PC-9 (cell line): ENCODE data around the gene PTPRR. TPM values are rescaled to one million over a fixed set of nuclear protein-coding genes. Genes with fewer than 3 reads are reported as not detected.
A peak's percentile ranks its signal among the peaks of the same experiment; 100 is the strongest.

Experiments used
- BruUV-seq: library from RNA; stranded (reverse); fragments of 400-500 nt; replicated peaks from 2 replicates; lab custom pipeline; 2021; lab: Mats Ljungman, UMichigan
- CTCF ChIA-PET: fragments of 300-600 bp; sonication (Branson Sonifier 250); formaldehyde crosslinking; loops from one replicate; lab custom pipeline; 2022; ENCODE audit warnings: antibody characterized with exemption; lab: Charles Lee
- POLR2A ChIA-PET: fragments of 300-600 bp; sonication (Branson Sonifier 250); formaldehyde crosslinking; loops from one replicate; lab custom pipeline; 2022; ENCODE audit warnings: antibody characterized with exemption; ENCODE audit not compliant: unreplicated experiment; lab: Charles Lee
- DNase-seq, 2 experiments: peaks; one replicate each; pipeline versions ENCODE4 v3.0.0 to v3.0.0-alpha.2; 2015 to 2022; ENCODE audit warnings: mixed read lengths in 1 of 2
- H2AFZ ChIP-seq: fragments of 200-600 bp; sonication (generic); 2 replicates; pipeline ENCODE4 v1.8.1; 2017; ENCODE audit warnings: antibody characterized with exemption
- H3F3A ChIP-seq: fragments of 200-600 bp; sonication (generic); 2 replicates; pipeline ENCODE4 v1.8.1; 2017; ENCODE audit warnings: antibody characterized with exemption, mild to moderate bottlenecking, low read depth; ENCODE audit not compliant: insufficient read depth
- H3K27ac ChIP-seq: fragments of 200-600 bp; sonication (generic); 2 replicates; pipeline ENCODE4 v1.6.1; 2016; ENCODE audit warnings: mixed run types
- H3K27me3 ChIP-seq: fragments of 200-600 bp; sonication (generic); 2 replicates; pipeline ENCODE4 v1.6.1; 2016; ENCODE audit warnings: low read depth, mixed run types; ENCODE audit not compliant: insufficient read depth
- H3K36me3 ChIP-seq: fragments of 200-600 bp; sonication (generic); 2 replicates; pipeline ENCODE4 v1.6.1; 2016; ENCODE audit warnings: low read depth, mixed run types
- H3K4me1 ChIP-seq: fragments of 200-600 bp; sonication (generic); replicated peaks from 2 replicates; pipeline ENCODE4 v1.6.1; 2016; ENCODE audit warnings: mixed run types; ENCODE audit not compliant: insufficient read depth
- H3K4me2 ChIP-seq: fragments of 200-600 bp; sonication (generic); 2 replicates; pipeline ENCODE4 v1.6.1; 2017; ENCODE audit warnings: mixed run types
- H3K4me3 ChIP-seq: fragments of 200-600 bp; sonication (generic); 2 replicates; pipeline ENCODE4 v1.6.1; 2016; ENCODE audit warnings: mixed run types
- H3K79me2 ChIP-seq: fragments of 200-600 bp; sonication (generic); 2 replicates; pipeline ENCODE4 v1.6.1; 2017; ENCODE audit warnings: low read depth, mixed run types
- H3K9me2 ChIP-seq: fragments of 200-600 bp; sonication (generic); 2 replicates; pipeline ENCODE4 v1.8.1; 2017; ENCODE audit warnings: mild to moderate bottlenecking; ENCODE audit not compliant: insufficient read depth
- H3K9me3 ChIP-seq: fragments of 200-600 bp; sonication (generic); 2 replicates; pipeline ENCODE4 v1.8.1; 2016; ENCODE audit warnings: low read depth; ENCODE audit not compliant: insufficient read depth
- H4K20me1 ChIP-seq: fragments of 200-600 bp; sonication (generic); 2 replicates; pipeline ENCODE4 v1.8.1; 2017; ENCODE audit not compliant: insufficient read depth
- EZH2 ChIP-seq: fragments of 200-600 bp; sonication (generic); IDR thresholded peaks from 2 replicates; pipeline ENCODE4 v1.8.0; 2017; ENCODE audit warnings: antibody characterized with exemption, low read depth
- intact Hi-C: fragments of 100-400 bp; cut with micrococcal nuclease; formaldehyde crosslinking; loops from one replicate; pipeline ENCODE4 v1.10.0; 2022; ENCODE audit not compliant: unreplicated experiment
- total RNA-seq: library from RNA; stranded (reverse); gene quantifications from 2 replicates; pipeline ENCODE4 v1.2.3, GENCODE V29; 2021
- TF ChIP-seq, protein P1 (sequence below): fragments of 200-600 bp; sonication (generic); conservative IDR thresholded peaks from 2 replicates; pipeline ENCODE4 v1.6.1; 2017; ENCODE audit warnings: mixed run types, antibody characterized with exemption, mild to moderate bottlenecking, moderate library complexity

The PTPRR gene
- total RNA-seq, 1 experiment from 2014 or later = 12.2 TPM

DNA sequence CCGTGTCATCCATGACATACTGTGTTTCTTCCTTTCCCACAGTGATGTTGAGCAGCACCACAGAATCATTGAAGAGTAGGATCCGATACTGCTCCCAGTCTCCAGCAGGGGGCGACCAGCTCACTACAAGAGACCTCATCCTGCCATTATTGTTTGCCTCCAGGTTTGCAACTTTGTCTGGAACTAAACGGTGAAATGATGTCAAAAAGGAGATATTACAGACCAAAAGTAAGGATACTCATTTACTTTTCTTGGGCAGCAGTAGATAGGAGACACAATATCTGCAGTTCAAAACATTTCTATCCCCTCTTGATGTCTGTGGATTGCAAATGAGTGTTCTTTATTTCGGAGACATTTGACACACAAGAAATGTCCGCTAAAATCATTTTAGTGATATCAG is 330.5 kb downstream of the PTPRR start:
- intact Hi-C loops = loop anchor here (1.0 kb wide), 2 partner anchors 129 to 259 kb away; no protein-coding TSS in a partner anchor
- ChIA-PET CTCF (no interaction called here), POLR2A (no interaction called here)
- Histone ChIP-seq H3K4me2 (no peak overlapping the region), H2AFZ (no peak overlapping the region), H3K9me2 (no peaks in the 10 kb centered on the region), H3K27ac (no peak overlapping the region), H3K27me3 (no peaks in the 10 kb centered on the region), H3K4me1 (no peaks in the 10 kb centered on the region), H3K36me3 (no peaks in the 10 kb centered on the region), H3K9me3 (no peaks in the 10 kb centered on the region), H3K79me2 (no peaks in the 10 kb centered on the region), H3F3A (no peaks in the 10 kb centered on the region), H3K4me3 (no peak overlapping the region), H4K20me1 (no peaks in the 10 kb centered on the region)
- DNase-seq = peak in 1 of 2 experiments; percentile 57
- TF ChIP-seq EZH2 = no peak
- TF ChIP-seq, protein P1, sequence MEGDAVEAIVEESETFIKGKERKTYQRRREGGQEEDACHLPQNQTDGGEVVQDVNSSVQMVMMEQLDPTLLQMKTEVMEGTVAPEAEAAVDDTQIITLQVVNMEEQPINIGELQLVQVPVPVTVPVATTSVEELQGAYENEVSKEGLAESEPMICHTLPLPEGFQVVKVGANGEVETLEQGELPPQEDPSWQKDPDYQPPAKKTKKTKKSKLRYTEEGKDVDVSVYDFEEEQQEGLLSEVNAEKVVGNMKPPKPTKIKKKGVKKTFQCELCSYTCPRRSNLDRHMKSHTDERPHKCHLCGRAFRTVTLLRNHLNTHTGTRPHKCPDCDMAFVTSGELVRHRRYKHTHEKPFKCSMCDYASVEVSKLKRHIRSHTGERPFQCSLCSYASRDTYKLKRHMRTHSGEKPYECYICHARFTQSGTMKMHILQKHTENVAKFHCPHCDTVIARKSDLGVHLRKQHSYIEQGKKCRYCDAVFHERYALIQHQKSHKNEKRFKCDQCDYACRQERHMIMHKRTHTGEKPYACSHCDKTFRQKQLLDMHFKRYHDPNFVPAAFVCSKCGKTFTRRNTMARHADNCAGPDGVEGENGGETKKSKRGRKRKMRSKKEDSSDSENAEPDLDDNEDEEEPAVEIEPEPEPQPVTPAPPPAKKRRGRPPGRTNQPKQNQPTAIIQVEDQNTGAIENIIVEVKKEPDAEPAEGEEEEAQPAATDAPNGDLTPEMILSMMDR = peak; percentile 91
- no TSS peak for BruUV-seq

Other genes starting within 250 kb of the PTPRR start
- 1.9 and 2.9 TPM in 2 replicates for gene TSPAN8, start 237.3 kb upstream of the PTPRR start, total RNA-seq